IMR-90 (cell line): ENCODE data around the gene FCHO1. TPM values are rescaled to one million over a fixed set of nuclear protein-coding genes. Genes with fewer than 3 reads are reported as not detected.

Source experiments
- ATAC-seq: fragments of 200-7000 bp; cut with Tn5 transposase; 2 replicates; pipeline ENCODE4 v1.9.1; 2020; ENCODE audit warnings: low read depth, mild to moderate bottlenecking, moderate library complexity
- BruUV-seq: library from RNA; stranded (reverse); fragments of 400-500 nt; replicated peaks from 2 replicates; lab custom pipeline; 2021; lab: Mats Ljungman, UMichigan
- CTCF ChIA-PET: fragments of 300-600 bp; formaldehyde crosslinking; extraction: SDS; loops from one replicate; lab custom pipeline; 2021; ENCODE audit warnings: antibody characterized with exemption; lab: Yijun Ruan, JAX
- POLR2A ChIA-PET: fragments of 300-600 bp; sonication (Branson Sonifier 250); formaldehyde crosslinking; loops from one replicate; lab custom pipeline; 2022; ENCODE audit warnings: antibody characterized with exemption; ENCODE audit not compliant: unreplicated experiment; lab: Charles Lee
- DNase-seq: peaks from one replicate; pipeline ENCODE4 v3.0.0; 2013
- H2AFZ ChIP-seq: replicated peaks from 2 replicates; pipeline ENCODE3; 2013; ENCODE audit warnings: low read length, mild to moderate bottlenecking; ENCODE audit not compliant: poor library complexity
- H2AK5ac ChIP-seq: 2 replicates; pipeline ENCODE4 v1.6.1; 2013; ENCODE audit warnings: low read depth, low read length, inconsistent platforms
- H2AK9ac ChIP-seq: replicated peaks from 2 replicates; pipeline ENCODE3; 2013; ENCODE audit warnings: mild to moderate bottlenecking, low read depth, low read length, moderate library complexity; ENCODE audit not compliant: poor library complexity
- H2BK120ac ChIP-seq: 2 replicates; pipeline ENCODE4 v1.6.1; 2013; ENCODE audit warnings: low read depth, low read length, inconsistent platforms
- H2BK15ac ChIP-seq: 3 replicates; pipeline ENCODE4 v1.6.1; 2013; ENCODE audit warnings: low read depth, low read length, inconsistent platforms
- H2BK20ac ChIP-seq: 2 replicates; pipeline ENCODE4 v1.6.1; 2013; ENCODE audit warnings: low read depth, mild to moderate bottlenecking, inconsistent platforms, low read length, moderate library complexity
- H2BK5ac ChIP-seq: 2 replicates; pipeline ENCODE4 v1.6.1; 2013; ENCODE audit warnings: mild to moderate bottlenecking, low read depth, low read length, inconsistent platforms; ENCODE audit not compliant: poor library complexity, severe bottlenecking
- H3K14ac ChIP-seq: replicated peaks from 2 replicates; pipeline ENCODE4 v1.6.1; 2013; ENCODE audit warnings: low read depth, low read length, inconsistent platforms
- H3K18ac ChIP-seq: 2 replicates; pipeline ENCODE4 v1.6.1; 2013; ENCODE audit warnings: low read depth, low read length, control low read depth
- H3K23ac ChIP-seq: 2 replicates; pipeline ENCODE4 v1.6.1; 2013; ENCODE audit warnings: low read depth, low read length, inconsistent platforms
- H3K27ac ChIP-seq: 2 replicates; pipeline ENCODE4 v1.5.1; 2013; ENCODE audit warnings: mild to moderate bottlenecking, control low read depth, low read length; ENCODE audit not compliant: insufficient read depth
- H3K27me3 ChIP-seq: 2 replicates; pipeline ENCODE4 v1.6.1; 2013; ENCODE audit warnings: low read length; ENCODE audit not compliant: control insufficient read depth, insufficient read depth
- H3K36me3 ChIP-seq: 2 replicates; pipeline ENCODE4 v1.6.1; 2013; ENCODE audit warnings: low read length, mixed read lengths; ENCODE audit not compliant: control insufficient read depth, insufficient read depth
- H3K4ac ChIP-seq: 2 replicates; pipeline ENCODE4 v1.6.1; 2013; ENCODE audit warnings: low read depth, low read length, inconsistent platforms
- H3K4me1 ChIP-seq: 2 replicates; pipeline ENCODE4 v1.6.1; 2013; ENCODE audit warnings: low read length, mixed read lengths; ENCODE audit not compliant: control insufficient read depth, insufficient read depth
- H3K4me2 ChIP-seq: 2 replicates; pipeline ENCODE4 v1.6.1; 2013; ENCODE audit warnings: low read depth, mild to moderate bottlenecking, control low read depth, low read length, moderate library complexity
- H3K4me3 ChIP-seq: 2 replicates; pipeline ENCODE4 v1.5.1; 2013; ENCODE audit warnings: low read depth, mild to moderate bottlenecking, control low read depth, low read length, moderate library complexity; ENCODE audit not compliant: insufficient read depth
- H3K56ac ChIP-seq: 2 replicates; pipeline ENCODE4 v1.6.1; 2013; ENCODE audit warnings: low read length, inconsistent platforms; ENCODE audit not compliant: insufficient read depth; ENCODE audit errors: extremely low read depth
- H3K79me1 ChIP-seq, 2 experiments: 2 replicates each; pipeline ENCODE4 v1.6.1; 2013; ENCODE audit warnings: low read length in 2 of 2, inconsistent platforms in 1 of 2, low read depth in 1 of 2
- H3K9ac ChIP-seq: 2 replicates; pipeline ENCODE4 v1.6.1; 2013; ENCODE audit warnings: low read depth, low read length, control low read depth
- H3K9me1 ChIP-seq: 2 replicates; pipeline ENCODE4 v1.6.1; 2013; ENCODE audit warnings: low read length, inconsistent platforms; ENCODE audit not compliant: insufficient read depth
- H3K9me3 ChIP-seq: 2 replicates; pipeline ENCODE4 v1.6.1; 2013; ENCODE audit warnings: low read length; ENCODE audit not compliant: control insufficient read depth, insufficient read depth
- H4K20me1 ChIP-seq: 2 replicates; pipeline ENCODE4 v1.6.1; 2013; ENCODE audit warnings: low read length, inconsistent platforms; ENCODE audit not compliant: insufficient read depth
- H4K5ac ChIP-seq: 2 replicates; pipeline ENCODE4 v1.6.1; 2013; ENCODE audit warnings: mild to moderate bottlenecking, low read depth, low read length, control low read depth
- H4K8ac ChIP-seq, 2 experiments: 2 replicates each; pipeline ENCODE4 v1.6.1; 2013; ENCODE audit warnings: low read depth in 2 of 2, low read length in 2 of 2, control low read depth in 1 of 2, inconsistent platforms in 1 of 2
- H4K91ac ChIP-seq: 2 replicates; pipeline ENCODE4 v1.6.1; 2013; ENCODE audit warnings: low read depth, low read length, inconsistent platforms; ENCODE audit not compliant: insufficient read depth
- BHLHE40 ChIP-seq: fragments of 150-350 bp; IDR thresholded peaks from 2 replicates; pipeline ENCODE4 v1.6.1; 2016; ENCODE audit warnings: mild to moderate bottlenecking, low read depth, low read length
- CEBPB ChIP-seq: IDR thresholded peaks from 2 replicates; pipeline ENCODE4 v1.6.1; 2012; ENCODE audit warnings: low read depth, low read length, improper control_type of control experiment
- CHD1 ChIP-seq: IDR thresholded peaks from 2 replicates; pipeline ENCODE4 v1.6.1; 2012; ENCODE audit warnings: low read depth, low read length, improper control_type of control experiment
- ELK1 ChIP-seq: fragments of 150-350 bp; IDR thresholded peaks from 2 replicates; pipeline ENCODE4 v1.6.1; 2016; ENCODE audit warnings: low read depth, mild to moderate bottlenecking, low read length, moderate library complexity, borderline replicate concordance
- NFE2L2 ChIP-seq: fragments of 150-350 bp; IDR thresholded peaks from 2 replicates; pipeline ENCODE4 v1.6.1; 2016; ENCODE audit warnings: low read depth, mild to moderate bottlenecking, low read length
- RAD21 ChIP-seq: IDR thresholded peaks from 2 replicates; pipeline ENCODE4 v1.6.1; 2012; ENCODE audit warnings: low read length, improper control_type of control experiment
- WGBS, 2 experiments: methylation state at CpG; one replicate each; pipeline versions ENCODE4 v1.1.5 to v1.1.7; 2013; ENCODE audit warnings: missing lambda C conversion rate in 2 of 2; ENCODE audit not compliant: insufficient read length in 1 of 2; ENCODE audit errors: extremely low coverage in 2 of 2; 5-methylcytosine and 5-hydroxymethylcytosine counted together
- dilution Hi-C: fragments of 300-500 bp; cut with HindIII; formaldehyde crosslinking; loops from one replicate; pipeline ENCODE4 v1.14.3; 2018; ENCODE audit warnings: low sequenced_read_pairs; ENCODE audit not compliant: unreplicated experiment
- in situ Hi-C: fragments of 300-500 bp; cut with MboI; formaldehyde crosslinking; loops from 3 replicates; pipeline ENCODE4 v1.14.3; 2019; ENCODE audit warnings: low sequenced_read_pairs, inconsistent platforms, mixed read lengths
- intact Hi-C: fragments of 100-400 bp; cut with micrococcal nuclease; formaldehyde crosslinking; loops from 2 replicates; pipeline ENCODE4 v1.10.0; 2022
- polyA plus RNA-seq, 3 experiments: library from polyadenylated mRNA; depleted of rRNA; stranded (reverse); fragments of >200 nt; gene quantifications; 2 replicates each; pipeline ENCODE4 v1.2.3, GENCODE V29; 2012; ENCODE audit warnings: low replicate concordance in 1 of 3
- total RNA-seq: library from RNA; depleted of rRNA; stranded (reverse); fragments of >200 nt; gene quantifications from 2 replicates; pipeline ENCODE4 v1.2.3, GENCODE V29; 2012
- TF ChIP-seq, protein P1 (sequence below): fragments of 150-350 bp; IDR thresholded peaks from 2 replicates; pipeline ENCODE4 v1.6.1; 2017; ENCODE audit warnings: mild to moderate bottlenecking, antibody characterized with exemption, low read length, low read depth

The FCHO1 gene
- total and polyA plus RNA-seq, 2 of the 4 experiments (the other 2 are of a cell fraction), result 0.18 to 1.0 TPM

GRCh38 chr19:17739121-17739875 lies 12.0 kb upstream of the FCHO1 start:
- 0 out of 2 replicates have a peak, but pooled peaks cover 5% of the 10 kb centered on the region for H4K20me1 ChIP-seq
- H3K4me3 ChIP-seq, result no peak overlapping the region
- no peak overlapping the region for H4K8ac ChIP-seq
- H3K9me1 ChIP-seq, result peaks cover 7% of the 10 kb centered on the region; the same call in 1 of the 2 replicates
- CTCF ChIA-PET, result no interaction called here
- DNase-seq (no peak), ATAC-seq (no peak; the same call in 1 of the 2 replicates)
- no peak overlapping the region for H2BK15ac ChIP-seq
- no peak overlapping the region for H3K4ac ChIP-seq
- H2BK5ac ChIP-seq, result no peak overlapping the region
- peaks cover 4% of the 10 kb centered on the region for H3K4me1 ChIP-seq
- intact Hi-C loops (no loop called here), in situ Hi-C loops (no loop called here), dilution Hi-C loops (no loop called here)
- no peak overlapping the region for H3K4me2 ChIP-seq
- H4K5ac ChIP-seq, result no peak overlapping the region
- POLR2A ChIA-PET, result no interaction called here
- no peak overlapping the region for H2AK9ac ChIP-seq
- no peak overlapping the region for H3K23ac ChIP-seq
- no TSS peak for BruUV-seq
- H3K14ac ChIP-seq, result no peak overlapping the region
- 86% methylated on average over 4 of the region's 18 CpGs; no CpG with 5 or more reads in 1 of the 2 experiments for WGBS, 2 experiments
- H2AK5ac ChIP-seq, result no peak overlapping the region
- H3K18ac ChIP-seq, result no peak overlapping the region
- no peaks in the 10 kb centered on the region for H3K27me3 ChIP-seq
- TF ChIP-seq NFE2L2, result no peak
- TF ChIP-seq BHLHE40, result no peak
- no peak for TF ChIP-seq CHD1
- no peak for TF ChIP-seq CEBPB
- TF ChIP-seq, protein P1, sequence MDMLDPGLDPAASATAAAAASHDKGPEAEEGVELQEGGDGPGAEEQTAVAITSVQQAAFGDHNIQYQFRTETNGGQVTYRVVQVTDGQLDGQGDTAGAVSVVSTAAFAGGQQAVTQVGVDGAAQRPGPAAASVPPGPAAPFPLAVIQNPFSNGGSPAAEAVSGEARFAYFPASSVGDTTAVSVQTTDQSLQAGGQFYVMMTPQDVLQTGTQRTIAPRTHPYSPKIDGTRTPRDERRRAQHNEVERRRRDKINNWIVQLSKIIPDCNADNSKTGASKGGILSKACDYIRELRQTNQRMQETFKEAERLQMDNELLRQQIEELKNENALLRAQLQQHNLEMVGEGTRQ, result no peak
- no peak for TF ChIP-seq RAD21
- no peak for TF ChIP-seq ELK1
- no peak overlapping the region for H2AFZ ChIP-seq
- no peak overlapping the region for H2BK120ac ChIP-seq
- no peak overlapping the region for H3K56ac ChIP-seq
- peaks cover 3 to 4% of the 10 kb centered on the region in 2 experiments; a peak in 1 of 4 replicates for H3K79me1 ChIP-seq
- no peak overlapping the region for H2BK20ac ChIP-seq
- no peak overlapping the region for H4K91ac ChIP-seq
- no peaks in the 10 kb centered on the region for H3K9me3 ChIP-seq
- H3K36me3 ChIP-seq, result peaks cover 15% of the 10 kb centered on the region
- H3K27ac ChIP-seq, result no peak overlapping the region
- no peak overlapping the region for H3K9ac ChIP-seq
